A673 (cell line): ENCODE data around the gene DOCK8. TPM values are rescaled to one million over a fixed set of nuclear protein-coding genes. Genes with fewer than 3 reads are reported as not detected.
A peak's percentile ranks its signal among the peaks of the same experiment; 100 is the strongest.

Source experiments
- BruUV-seq: library from RNA; stranded (reverse); fragments of 400-500 nt; replicated peaks from 2 replicates; lab custom pipeline; 2021; lab: Mats Ljungman, UMichigan
- CTCF ChIA-PET: fragments of 300-600 bp; sonication (Branson Sonifier 250); formaldehyde crosslinking; loops from one replicate; lab custom pipeline; 2022; ENCODE audit warnings: antibody characterized with exemption; lab: Charles Lee
- POLR2A ChIA-PET: fragments of 300-600 bp; sonication (Branson Sonifier 250); formaldehyde crosslinking; loops from one replicate; lab custom pipeline; 2022; ENCODE audit warnings: antibody characterized with exemption; ENCODE audit not compliant: low non-redundant PET; lab: Charles Lee
- DNase-seq: peaks from one replicate; pipeline ENCODE4 v3.0.0-alpha.2; 2015; ENCODE audit warnings: low spot score
- H3K27ac ChIP-seq: fragments of 200-600 bp; sonication (generic); 2 replicates; pipeline ENCODE4 v1.5.1; 2016; ENCODE audit warnings: mixed run types, low read depth, mild to moderate bottlenecking, mixed read lengths, antibody characterized with exemption, low read length; ENCODE audit not compliant: poor library complexity, severe bottlenecking
- H3K27me3 ChIP-seq: fragments of 200-600 bp; sonication (generic); replicated peaks from 2 replicates; pipeline ENCODE4 v1.6.1; 2017; ENCODE audit warnings: mixed run types, low read depth, mild to moderate bottlenecking, mixed read lengths, antibody characterized with exemption, low read length; ENCODE audit not compliant: insufficient read depth, poor library complexity
- H3K36me3 ChIP-seq: fragments of 200-600 bp; sonication (generic); 2 replicates; pipeline ENCODE4 v1.6.1; 2016; ENCODE audit warnings: mixed run types, mild to moderate bottlenecking, mixed read lengths, antibody characterized with exemption, low read length; ENCODE audit not compliant: insufficient read depth, poor library complexity, severe bottlenecking
- H3K4me1 ChIP-seq: fragments of 200-600 bp; sonication (generic); 2 replicates; pipeline ENCODE4 v1.6.1; 2017; ENCODE audit warnings: mixed run types, mild to moderate bottlenecking, mixed read lengths, antibody characterized with exemption, low read length; ENCODE audit not compliant: insufficient read depth, poor library complexity, severe bottlenecking
- H3K4me3 ChIP-seq: fragments of 200-600 bp; sonication (generic); 2 replicates; pipeline ENCODE4 v1.5.1; 2016; ENCODE audit warnings: low read depth, mixed run types, mild to moderate bottlenecking, mixed read lengths, low read length; ENCODE audit not compliant: poor library complexity, severe bottlenecking
- H3K9me3 ChIP-seq: fragments of 200-600 bp; sonication (generic); 2 replicates; pipeline ENCODE4 v1.6.1; 2016; ENCODE audit warnings: mixed run types, low read depth, mild to moderate bottlenecking, mixed read lengths, antibody characterized with exemption, low read length; ENCODE audit not compliant: poor library complexity, severe bottlenecking
- CTCF ChIP-seq: fragments of 300-800, 200-600 bp; sonication (generic); conservative IDR thresholded peaks from 2 replicates; pipeline ENCODE4 v1.5.1; 2017; ENCODE audit warnings: low read depth, mild to moderate bottlenecking, antibody characterized with exemption, low read length, moderate library complexity, mixed read lengths
- EZH2 ChIP-seq: fragments of 200-600 bp; sonication (generic); IDR thresholded peaks from 2 replicates; pipeline ENCODE4 v1.6.1; 2017; ENCODE audit warnings: borderline replicate concordance, low read depth, mild to moderate bottlenecking, mixed read lengths, antibody characterized with exemption, low read length; ENCODE audit not compliant: poor library complexity, severe bottlenecking
- intact Hi-C: fragments of 100-400 bp; cut with micrococcal nuclease; formaldehyde crosslinking; loops from one replicate; pipeline ENCODE4 v1.10.0; 2022; ENCODE audit not compliant: unreplicated experiment
- total RNA-seq: library from RNA; stranded (reverse); gene quantifications from 2 replicates; pipeline ENCODE4 v1.2.3, GENCODE V29; 2021

The DOCK8 gene
- total RNA-seq, 1 experiment from 2014 or later = not detected

GRCh38 chr9:304106-304505 lies 89.4 kb downstream of the DOCK8 start:
- no peaks in the 10 kb centered on the region for H3K36me3 ChIP-seq
- TF ChIP-seq EZH2 = no peak
- TF ChIP-seq CTCF = no peak
- intact Hi-C loops = loop anchor here (5.0 kb wide), 1 partner anchor 42 kb away; no protein-coding TSS in a partner anchor
- no peaks in the 10 kb centered on the region for H3K9me3 ChIP-seq
- BruUV-seq = no TSS peak
- H3K4me3 ChIP-seq = no peak overlapping the region
- no peaks in the 10 kb centered on the region for H3K4me1 ChIP-seq
- no peak for DNase-seq
- ChIA-PET POLR2A (no interaction called here), CTCF (no interaction called here)
- peaks cover 19% of the 10 kb centered on the region for H3K27me3 ChIP-seq
- no peak overlapping the region for H3K27ac ChIP-seq

- intact Hi-C loops = loop anchor here (5.0 kb wide), 1 partner anchor 42 kb away; no protein-coding TSS in a partner anchor
- Histone ChIP-seq H3K27me3 (peaks cover 19% of the 10 kb centered on the region), H3K36me3 (no peaks in the 10 kb centered on the region), H3K27ac (no peak overlapping the region), H3K4me1 (no peaks in the 10 kb centered on the region), H3K4me3 (no peak overlapping the region), H3K9me3 (no peaks in the 10 kb centered on the region)
- DNase-seq = no peak
- ChIA-PET CTCF (no interaction called here), POLR2A (no interaction called here)
- no TSS peak for BruUV-seq
- TF ChIP-seq CTCF (no peak), EZH2 (no peak)
Observed at GRCh38 chr9:304519-305185, 90.0 kb downstream of the DOCK8 start.

GRCh38 chr9:306907-307306 lies 92.2 kb downstream of the DOCK8 start:
- intact Hi-C loops = no loop called here
- Histone ChIP-seq H3K9me3 (no peaks in the 10 kb centered on the region), H3K27ac (no peak overlapping the region), H3K4me3 (no peak overlapping the region), H3K4me1 (no peaks in the 10 kb centered on the region), H3K27me3 (peaks cover 19% of the 10 kb centered on the region), H3K36me3 (no peaks in the 10 kb centered on the region)
- DNase-seq = no peak
- BruUV-seq = no TSS peak
- ChIA-PET CTCF (no interaction called here), POLR2A (no interaction called here)
- TF ChIP-seq CTCF = 0 out of 2 replicates have a peak, but pooled peaks have one; percentile 13
- TF ChIP-seq EZH2 = no peak
